DMS 273 treated with DMSO at 0.1 percent for 48 hours (cell line): ENCODE data around the gene FHDC1.

Experiments
- DNase-seq: peaks from one replicate; lab custom pipeline; 2025; lab: John Stamatoyannopoulos, UW

FHDC1 gene

GRCh38 chr4:152936446-152937335 lies 568 bp downstream of the FHDC1 start:
- no peak for DNase-seq

GRCh38 chr4:152937336-152938236 lies 1.5 kb downstream of the FHDC1 start:
- no peak for DNase-seq

- no peak for DNase-seq
These were observed 2.3 kb downstream of the FHDC1 start for GRCh38 chr4:152938237-152938947.

- DNase-seq: no peak
These were observed 3.5 kb downstream of the FHDC1 start for GRCh38 chr4:152939621-152940020.

GRCh38 chr4:152940461-152940860 lies 4.3 kb downstream of the FHDC1 start:
- DNase-seq: no peak

GRCh38 chr4:152941411-152941810 lies 5.3 kb downstream of the FHDC1 start:
- no peak for DNase-seq

GRCh38 chr4:152942346-152942745 lies 6.2 kb downstream of the FHDC1 start:
- no peak for DNase-seq

GRCh38 chr4:152943672-152944071 lies 7.5 kb downstream of the FHDC1 start:
- no peak for DNase-seq

GRCh38 chr4:152944666-152945320 lies 8.7 kb downstream of the FHDC1 start:
- no peak for DNase-seq

- DNase-seq: no peak
These were observed 9.5 kb downstream of the FHDC1 start for GRCh38 chr4:152945639-152946038.

GRCh38 chr4:152946446-152946845 lies 10.3 kb downstream of the FHDC1 start:
- no peak for DNase-seq

GRCh38 chr4:152947311-152947710 lies 11.2 kb downstream of the FHDC1 start:
- DNase-seq: no peak

- DNase-seq: no peak
These were observed 13.8 kb downstream of the FHDC1 start for GRCh38 chr4:152949930-152950329.

GRCh38 chr4:152950402-152951274 lies 14.5 kb downstream of the FHDC1 start:
- no peak for DNase-seq

- DNase-seq: no peak
These were observed 15.2 kb downstream of the FHDC1 start for GRCh38 chr4:152951348-152951747.

GRCh38 chr4:152953514-152953913 lies 17.4 kb downstream of the FHDC1 start:
- DNase-seq: no peak

GRCh38 chr4:152954741-152955140 lies 18.6 kb downstream of the FHDC1 start:
- no peak for DNase-seq

- DNase-seq: no peak
These were observed 20.0 kb downstream of the FHDC1 start for GRCh38 chr4:152956147-152956546.

- DNase-seq: no peak
These were observed 20.7 kb downstream of the FHDC1 start for GRCh38 chr4:152956650-152957436.
